Measurements from ENCODE around the gene RTBDN.
A peak's percentile ranks its signal among the peaks of the same experiment; 100 is the strongest.

The RTBDN gene

GRCh38 chr19:12782424-12783290 lies 51.7 kb downstream of the RTBDN start:
- TF ChIP-seq CTCF (IDR thresholded peaks at IDR 0.05; ENCODE audit: control insufficient read depth, extremely low read depth, insufficient read depth): no peak
- DNase-seq (ENCODE audit: low read depth): no peak

GRCh38 chr19:12782174-12782423 lies 52.3 kb downstream of the RTBDN start:
- no peak for DNase-seq (ENCODE audit: low read depth)
- no peak for TF ChIP-seq CTCF (IDR thresholded peaks at IDR 0.05; ENCODE audit: control insufficient read depth, extremely low read depth, insufficient read depth)
- peak overlapping the region; percentile 55 for H3K4me3 ChIP-seq (ENCODE audit: low read depth, low read length)

More at GRCh38 chr19:12782424-12783290, 51.7 kb downstream of the RTBDN start:
- H3K4me3 ChIP-seq (ENCODE audit: low read depth, low read length): peak overlapping the region; percentile 55

- no peak for TF ChIP-seq CTCF (IDR thresholded peaks at IDR 0.05; ENCODE audit: control insufficient read depth, extremely low read depth, insufficient read depth)
- DNase-seq (ENCODE audit: low read depth): no peak
- H3K4me3 ChIP-seq (ENCODE audit: low read depth, low read length): no peak overlapping the region
Measured at GRCh38 chr19:12779162-12779993, 55.0 kb downstream of the RTBDN start.

DNA sequence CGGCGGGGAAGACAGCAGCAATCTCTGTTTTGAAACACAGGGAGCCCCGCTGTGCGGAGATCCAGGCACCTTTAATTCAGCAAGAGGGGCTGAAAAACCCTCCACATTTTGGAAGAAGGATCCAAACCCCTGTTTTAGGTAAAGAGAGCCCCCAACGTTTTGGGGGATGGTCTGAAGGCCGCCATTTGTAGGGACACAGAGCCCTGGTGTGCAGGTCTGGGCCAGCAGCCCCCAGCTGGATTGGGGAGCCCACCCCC lies 55.5 kb downstream of the RTBDN start:
- TF ChIP-seq CTCF (IDR thresholded peaks at IDR 0.05; ENCODE audit: control insufficient read depth, extremely low read depth, insufficient read depth): no peak
- no peak for DNase-seq (ENCODE audit: low read depth)
- H3K4me3 ChIP-seq (ENCODE audit: low read depth, low read length): no peak overlapping the region

GRCh38 chr19:12778017-12778904 lies 56.1 kb downstream of the RTBDN start:
- no peak for DNase-seq (ENCODE audit: low read depth)
- TF ChIP-seq CTCF (IDR thresholded peaks at IDR 0.05; ENCODE audit: control insufficient read depth, extremely low read depth, insufficient read depth): no peak

DNA sequence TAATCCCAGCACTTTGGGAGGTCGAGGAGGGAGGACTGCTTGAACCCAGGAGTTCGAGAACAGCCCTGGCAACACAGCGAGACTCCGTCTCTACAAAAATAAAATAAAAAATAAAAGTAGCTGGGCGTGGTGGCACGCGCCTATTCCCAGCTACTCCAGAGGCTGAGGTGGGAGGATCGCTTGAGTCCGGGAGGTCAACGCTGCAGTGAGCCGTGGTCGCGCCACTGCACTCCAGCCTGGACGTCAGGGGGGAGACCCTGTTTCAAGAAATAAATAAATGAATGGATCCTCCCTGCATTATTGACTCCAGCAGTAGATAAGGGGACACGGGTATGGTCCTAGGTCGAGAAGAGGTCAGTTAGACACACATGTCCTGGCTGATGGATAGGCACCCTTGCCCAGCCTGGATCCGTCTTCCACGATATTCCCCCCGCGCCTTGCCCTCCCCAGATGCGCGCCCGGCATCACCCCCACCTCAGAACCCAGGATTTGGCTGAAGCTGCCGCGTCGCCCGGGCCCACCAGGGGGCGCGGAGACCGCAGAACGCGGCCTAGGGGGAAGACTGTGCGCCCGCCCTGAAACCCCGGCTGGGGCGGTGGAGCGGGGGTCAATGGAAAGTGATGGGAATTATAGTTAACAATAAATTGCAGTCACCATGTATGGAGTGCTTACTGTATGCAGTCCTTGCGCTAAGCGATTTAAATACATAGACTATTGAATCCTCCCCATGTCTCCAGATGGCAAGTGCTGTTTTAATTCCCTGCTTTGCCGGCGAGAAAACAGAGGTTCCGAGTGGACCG lies 57.0 kb downstream of the RTBDN start:
- TF ChIP-seq CTCF (IDR thresholded peaks at IDR 0.05; ENCODE audit: control insufficient read depth, extremely low read depth, insufficient read depth): peak; percentile 82
- no peak for DNase-seq (ENCODE audit: low read depth)

More at GRCh38 chr19:12778017-12778904, 56.1 kb downstream of the RTBDN start:
- peak overlapping the region; percentile 50 for H3K4me3 ChIP-seq (ENCODE audit: low read depth, low read length)

More for the DNA sequence above, 57.0 kb downstream of the RTBDN start:
- H3K4me3 ChIP-seq (ENCODE audit: low read depth, low read length): peak overlapping the region; percentile 50

Measured in LNCaP clone FGC (cell line).